ENCODE results near the gene NISCH. TPM values are rescaled to one million over a fixed set of nuclear protein-coding genes. Genes with fewer than 3 reads are reported as not detected.

Gene NISCH
- 10 to 100 TPM; 55.0 to 57.3 TPM for total RNA-seq

- Mint-ChIP-seq H3K4me1 (peaks cover 38% of the 10 kb centered on the region), H3K9me3 (no peaks in the 10 kb centered on the region), H3K27ac (peak within 1 kb of the TSS; percentile 99), H3K4me3 (peak within 1 kb of the TSS; percentile 99), H3K27me3 (no peaks in the 10 kb centered on the region), H3K36me3 (peaks cover 21% of the 10 kb centered on the region)
- peak; percentile 98 for DNase-seq
Observed at GRCh38 chr3:52455283-52456168, at the start of gene NISCH. NISCH (plus strand) TSS chr3:52455604; CDS start chr3:52455642, 38 bp downstream.

GRCh38 chr3:52406231-52406661 lies 49.2 kb upstream of the NISCH start:
- Mint-ChIP-seq H3K4me1 (peaks cover 21% of the 10 kb centered on the region), H3K36me3 (peaks cover 15% of the 10 kb centered on the region), H3K27me3 (no peaks in the 10 kb centered on the region), H3K4me3 (no peak overlapping the region), H3K9me3 (no peaks in the 10 kb centered on the region), H3K27ac (no peak overlapping the region)
- no peak for DNase-seq

DNA sequence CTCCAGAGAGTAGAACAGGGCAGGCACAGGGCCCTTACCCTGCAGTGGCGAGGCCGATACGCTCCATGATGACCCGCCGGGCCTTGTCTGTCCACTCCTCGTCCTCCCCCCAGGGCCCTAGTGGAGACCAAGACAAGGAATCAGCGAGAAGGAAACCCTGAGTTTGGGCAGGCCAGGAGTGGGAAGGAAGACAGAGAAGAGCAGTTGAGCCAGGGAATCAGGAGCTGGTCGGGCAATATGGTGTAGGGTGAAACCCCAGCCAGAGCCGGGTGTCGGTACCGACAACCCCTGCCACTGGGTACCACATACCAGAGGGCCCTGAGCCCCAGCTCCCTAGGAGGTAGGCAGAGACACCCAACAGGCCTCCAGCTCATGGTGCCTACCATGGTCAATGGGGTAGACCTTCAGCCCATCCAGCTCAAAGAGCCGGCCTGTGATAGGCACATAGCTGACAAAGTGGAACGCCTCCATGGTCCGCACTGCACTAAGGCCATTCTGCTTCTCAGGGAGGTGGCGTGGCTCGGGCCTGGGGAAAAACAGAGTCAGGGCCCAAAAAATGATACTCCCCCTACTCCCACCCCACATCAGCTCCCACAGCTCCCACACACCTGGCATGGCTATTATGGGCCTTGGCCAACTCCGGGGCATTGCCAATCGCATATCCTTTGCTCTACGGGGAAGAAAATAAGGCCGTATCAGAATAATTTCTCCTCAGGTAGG lies 48.5 kb upstream of the NISCH start:
- Mint-ChIP-seq H3K27ac (no peak overlapping the region), H3K9me3 (no peaks in the 10 kb centered on the region), H3K27me3 (no peaks in the 10 kb centered on the region), H3K4me3 (no peak overlapping the region), H3K36me3 (peaks cover 15% of the 10 kb centered on the region), H3K4me1 (peaks cover 28% of the 10 kb centered on the region)
- DNase-seq: no peak

DNA sequence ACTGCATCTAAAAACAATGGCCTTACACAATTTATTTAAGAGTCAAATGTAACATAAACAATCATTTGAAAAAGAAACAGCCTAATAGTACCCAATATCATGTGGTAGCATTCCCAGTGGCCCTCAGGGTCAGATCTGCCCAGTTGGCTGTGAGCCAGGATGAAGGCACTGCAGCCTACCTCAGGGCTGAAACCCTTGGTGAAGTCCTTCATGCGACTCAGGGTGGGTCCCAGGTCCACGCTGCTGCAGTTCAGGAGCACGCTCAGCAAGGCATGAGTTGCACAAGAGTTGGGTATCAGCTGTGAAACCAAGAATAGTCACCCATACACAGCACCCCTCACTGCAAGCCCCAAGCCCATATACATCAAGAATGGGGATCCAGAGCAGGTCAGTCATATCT lies 47.6 kb upstream of the NISCH start:
- Mint-ChIP-seq H3K4me1 (peaks cover 35% of the 10 kb centered on the region), H3K27ac (no peak overlapping the region), H3K4me3 (peak overlapping the region; percentile 96), H3K36me3 (peaks cover 18% of the 10 kb centered on the region), H3K27me3 (no peaks in the 10 kb centered on the region), H3K9me3 (no peaks in the 10 kb centered on the region)
- no peak for DNase-seq

GRCh38 chr3:52408466-52408865 lies 46.9 kb upstream of the NISCH start:
- H3K27me3 Mint-ChIP-seq: no peaks in the 10 kb centered on the region
- H3K27ac Mint-ChIP-seq: peak overlapping the region; percentile 89
- no peaks in the 10 kb centered on the region for H3K9me3 Mint-ChIP-seq
- peak overlapping the region; percentile 96 for H3K4me3 Mint-ChIP-seq
- H3K4me1 Mint-ChIP-seq: peaks cover 36% of the 10 kb centered on the region
- H3K36me3 Mint-ChIP-seq: peaks cover 18% of the 10 kb centered on the region
- no peak for DNase-seq

DNA sequence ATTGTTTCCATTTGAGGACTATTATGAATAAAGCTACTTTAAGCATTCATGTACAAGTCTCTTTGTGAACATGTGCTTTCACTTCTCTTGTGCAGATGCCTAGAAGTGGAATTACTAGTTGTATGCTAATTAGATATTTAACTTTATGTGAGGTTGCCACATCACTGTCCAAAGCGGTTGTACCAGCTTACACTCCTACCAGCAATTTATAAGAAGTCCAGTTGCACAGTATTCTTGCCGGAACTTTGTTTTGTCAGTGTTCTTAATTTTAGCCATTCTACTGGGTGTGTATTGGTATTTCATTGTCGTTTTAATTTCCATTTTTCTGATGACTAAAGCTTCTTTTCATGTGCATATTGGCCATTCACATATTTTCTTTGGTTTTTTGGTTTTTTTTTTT lies 39.6 kb upstream of the NISCH start:
- H3K4me1 Mint-ChIP-seq: peaks cover 22% of the 10 kb centered on the region
- no peak overlapping the region for H3K4me3 Mint-ChIP-seq
- no peak overlapping the region for H3K27ac Mint-ChIP-seq

DNA sequence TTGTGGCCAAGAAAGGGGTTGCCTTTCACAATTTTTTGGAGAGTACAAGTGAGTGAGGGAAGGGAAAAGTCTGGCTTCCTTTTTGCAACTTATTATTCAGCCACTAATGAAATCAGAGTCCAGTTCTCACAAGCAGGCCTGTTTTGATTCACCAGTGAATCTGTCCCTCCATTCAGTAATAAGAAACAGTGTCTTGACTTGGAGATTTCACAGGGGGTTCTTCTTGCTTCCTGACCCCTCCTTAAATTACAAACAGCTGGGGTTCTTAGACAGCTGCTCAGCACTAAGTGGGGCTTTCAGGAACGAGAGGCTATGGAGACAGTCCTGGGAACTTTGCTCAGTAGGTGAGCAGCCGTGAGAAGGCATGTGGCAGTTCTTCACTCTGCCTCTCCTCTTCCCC lies 35.0 kb upstream of the NISCH start:
- H3K4me3 Mint-ChIP-seq: no peak overlapping the region
- no peak for DNase-seq
- no peak overlapping the region for H3K27ac Mint-ChIP-seq
- no peaks in the 10 kb centered on the region for H3K27me3 Mint-ChIP-seq
- no peaks in the 10 kb centered on the region for H3K36me3 Mint-ChIP-seq
- peaks cover 3% of the 10 kb centered on the region for H3K4me1 Mint-ChIP-seq
- H3K9me3 Mint-ChIP-seq: no peaks in the 10 kb centered on the region

More for the DNA sequence above, 39.6 kb upstream of the NISCH start:
- Mint-ChIP-seq H3K27me3 (no peaks in the 10 kb centered on the region), H3K9me3 (no peaks in the 10 kb centered on the region), H3K36me3 (peaks cover 3% of the 10 kb centered on the region)
- no peak for DNase-seq

- no peak overlapping the region for H3K27ac Mint-ChIP-seq
- no peaks in the 10 kb centered on the region for H3K36me3 Mint-ChIP-seq
- H3K27me3 Mint-ChIP-seq: no peaks in the 10 kb centered on the region
- no peak overlapping the region for H3K4me3 Mint-ChIP-seq
- H3K9me3 Mint-ChIP-seq: no peaks in the 10 kb centered on the region
- H3K4me1 Mint-ChIP-seq: no peaks in the 10 kb centered on the region
- no peak for DNase-seq
Observed at GRCh38 chr3:52422669-52423068, 32.7 kb upstream of the NISCH start.

DNA sequence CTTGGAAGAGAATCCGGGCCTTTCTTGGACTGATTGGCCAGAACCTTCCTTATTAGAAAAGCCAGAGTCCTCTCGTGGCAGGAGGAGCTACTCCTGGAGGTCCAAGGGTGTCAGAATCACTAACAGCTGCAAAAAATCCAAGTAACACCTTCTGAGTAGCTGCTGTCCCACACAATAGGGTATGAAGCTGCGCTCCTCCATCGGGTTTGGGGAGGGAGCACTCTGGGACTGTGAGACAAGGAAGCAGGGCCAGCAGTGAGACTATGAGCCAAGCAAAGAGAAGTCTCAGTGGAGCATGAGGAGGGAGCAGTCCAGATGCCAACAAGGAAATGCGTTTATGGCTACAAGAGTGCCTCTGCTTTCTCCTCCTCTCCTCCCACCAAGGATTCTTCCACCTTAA lies 32.2 kb upstream of the NISCH start:
- H3K27ac Mint-ChIP-seq: no peak overlapping the region

GRCh38 chr3:52428151-52429005 lies 27.0 kb upstream of the NISCH start:
- no peaks in the 10 kb centered on the region for H3K9me3 Mint-ChIP-seq
- H3K4me3 Mint-ChIP-seq: no peak overlapping the region
- H3K4me1 Mint-ChIP-seq: no peaks in the 10 kb centered on the region
- DNase-seq: no peak
- H3K36me3 Mint-ChIP-seq: no peaks in the 10 kb centered on the region
- H3K27me3 Mint-ChIP-seq: peaks cover 4% of the 10 kb centered on the region
- no peak overlapping the region for H3K27ac Mint-ChIP-seq

More for the DNA sequence above, 32.2 kb upstream of the NISCH start:
- H3K9me3 Mint-ChIP-seq: no peaks in the 10 kb centered on the region
- no peak overlapping the region for H3K4me3 Mint-ChIP-seq
- no peaks in the 10 kb centered on the region for H3K27me3 Mint-ChIP-seq
- no peaks in the 10 kb centered on the region for H3K36me3 Mint-ChIP-seq
- no peaks in the 10 kb centered on the region for H3K4me1 Mint-ChIP-seq
- no peak for DNase-seq

- Mint-ChIP-seq H3K36me3 (no peaks in the 10 kb centered on the region), H3K27ac (no peak overlapping the region), H3K27me3 (peaks cover 4% of the 10 kb centered on the region)
Observed at GRCh38 chr3:52429031-52429430, 26.4 kb upstream of the NISCH start.

DNA sequence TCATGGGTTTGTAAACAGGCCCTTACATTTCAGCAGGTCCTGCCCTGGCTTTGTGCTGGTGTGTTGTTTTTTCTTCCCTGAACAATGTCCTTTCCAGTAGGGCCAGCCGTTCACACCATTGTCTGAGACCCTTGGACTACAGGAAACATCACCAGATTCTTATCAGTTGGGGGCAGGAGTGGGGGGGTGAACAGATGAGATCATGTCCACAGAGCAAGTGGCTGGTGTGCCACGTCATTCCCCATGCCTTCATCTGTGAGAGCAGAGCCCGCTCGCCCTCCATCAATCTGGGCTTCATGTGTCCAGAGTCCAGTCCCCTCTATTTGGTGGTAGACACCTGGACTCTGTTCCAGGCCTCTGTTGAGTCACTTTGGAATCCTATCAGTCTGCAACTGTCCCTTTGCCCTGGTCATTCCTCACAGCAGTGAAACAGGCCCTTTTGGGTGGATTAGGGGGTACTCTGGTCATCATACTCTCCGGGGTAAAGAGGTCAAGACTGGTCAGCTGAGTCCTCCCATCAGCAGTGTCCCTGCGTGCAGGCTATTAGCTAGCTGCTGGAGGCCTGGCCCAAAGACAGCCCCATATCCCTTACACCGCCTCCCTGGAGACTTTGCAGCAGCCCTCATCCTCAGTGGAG lies 25.5 kb upstream of the NISCH start:
- H3K36me3 Mint-ChIP-seq: no peaks in the 10 kb centered on the region

More at GRCh38 chr3:52429031-52429430, 26.4 kb upstream of the NISCH start:
- Mint-ChIP-seq H3K9me3 (no peaks in the 10 kb centered on the region), H3K4me1 (no peaks in the 10 kb centered on the region), H3K4me3 (no peak overlapping the region)
- no peak for DNase-seq

DNA sequence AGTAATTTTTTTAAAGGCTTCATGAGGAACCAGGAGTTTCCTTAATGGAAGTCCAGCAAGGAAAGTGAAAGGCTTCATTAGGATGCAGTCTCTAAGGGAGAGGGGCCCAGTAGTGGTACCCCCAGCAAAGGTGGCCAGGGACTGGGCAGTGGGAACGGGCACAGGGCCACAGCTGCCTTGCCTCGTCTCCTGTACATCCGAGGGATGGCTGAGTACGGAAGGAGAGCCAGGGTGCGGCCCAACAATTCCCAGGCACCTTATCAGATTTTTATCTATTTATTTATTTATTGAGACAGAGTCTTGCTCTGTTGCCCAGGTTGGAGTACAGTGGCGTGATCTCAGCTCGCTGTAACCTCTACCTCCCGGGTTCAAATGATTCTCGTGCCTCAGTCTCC lies 25.0 kb upstream of the NISCH start:
- Mint-ChIP-seq H3K9me3 (no peaks in the 10 kb centered on the region), H3K4me3 (no peak overlapping the region)

More for the DNA sequence above, 25.5 kb upstream of the NISCH start:
- no peaks in the 10 kb centered on the region for H3K4me1 Mint-ChIP-seq
- peaks cover 4% of the 10 kb centered on the region for H3K27me3 Mint-ChIP-seq
- no peak for DNase-seq
- H3K27ac Mint-ChIP-seq: no peak overlapping the region
- no peak overlapping the region for H3K4me3 Mint-ChIP-seq
- no peaks in the 10 kb centered on the region for H3K9me3 Mint-ChIP-seq

GRCh38 chr3:52431459-52432223 lies 23.8 kb upstream of the NISCH start:
- Mint-ChIP-seq H3K4me3 (no peak overlapping the region), H3K27ac (no peak overlapping the region), H3K9me3 (no peaks in the 10 kb centered on the region)

More for the DNA sequence above, 25.0 kb upstream of the NISCH start:
- H3K27ac Mint-ChIP-seq: no peak overlapping the region
- H3K4me1 Mint-ChIP-seq: no peaks in the 10 kb centered on the region
- no peaks in the 10 kb centered on the region for H3K36me3 Mint-ChIP-seq
- peaks cover 4% of the 10 kb centered on the region for H3K27me3 Mint-ChIP-seq
- no peak for DNase-seq

More at GRCh38 chr3:52431459-52432223, 23.8 kb upstream of the NISCH start:
- no peak for DNase-seq
- H3K27me3 Mint-ChIP-seq: peaks cover 4% of the 10 kb centered on the region
- no peaks in the 10 kb centered on the region for H3K36me3 Mint-ChIP-seq
- H3K4me1 Mint-ChIP-seq: no peaks in the 10 kb centered on the region
